Loucy (cell line): ENCODE data around the gene KRTAP10-1.

Experiments
- EZH2phosphoT487 ChIP-seq: fragments of 200-600 bp; IDR thresholded peaks from 2 replicates; pipeline ENCODE4 v1.6.1; 2018; ENCODE audit warnings: antibody characterized with exemption, mild to moderate bottlenecking, moderate library complexity, borderline replicate concordance
- TF ChIP-seq, protein P1 (sequence below): fragments of 200-600 bp; sonication (generic); conservative IDR thresholded peaks from 2 replicates; pipeline ENCODE4 v1.5.1; 2014; ENCODE audit warnings: mild to moderate bottlenecking, antibody characterized with exemption, low read length

DNA sequence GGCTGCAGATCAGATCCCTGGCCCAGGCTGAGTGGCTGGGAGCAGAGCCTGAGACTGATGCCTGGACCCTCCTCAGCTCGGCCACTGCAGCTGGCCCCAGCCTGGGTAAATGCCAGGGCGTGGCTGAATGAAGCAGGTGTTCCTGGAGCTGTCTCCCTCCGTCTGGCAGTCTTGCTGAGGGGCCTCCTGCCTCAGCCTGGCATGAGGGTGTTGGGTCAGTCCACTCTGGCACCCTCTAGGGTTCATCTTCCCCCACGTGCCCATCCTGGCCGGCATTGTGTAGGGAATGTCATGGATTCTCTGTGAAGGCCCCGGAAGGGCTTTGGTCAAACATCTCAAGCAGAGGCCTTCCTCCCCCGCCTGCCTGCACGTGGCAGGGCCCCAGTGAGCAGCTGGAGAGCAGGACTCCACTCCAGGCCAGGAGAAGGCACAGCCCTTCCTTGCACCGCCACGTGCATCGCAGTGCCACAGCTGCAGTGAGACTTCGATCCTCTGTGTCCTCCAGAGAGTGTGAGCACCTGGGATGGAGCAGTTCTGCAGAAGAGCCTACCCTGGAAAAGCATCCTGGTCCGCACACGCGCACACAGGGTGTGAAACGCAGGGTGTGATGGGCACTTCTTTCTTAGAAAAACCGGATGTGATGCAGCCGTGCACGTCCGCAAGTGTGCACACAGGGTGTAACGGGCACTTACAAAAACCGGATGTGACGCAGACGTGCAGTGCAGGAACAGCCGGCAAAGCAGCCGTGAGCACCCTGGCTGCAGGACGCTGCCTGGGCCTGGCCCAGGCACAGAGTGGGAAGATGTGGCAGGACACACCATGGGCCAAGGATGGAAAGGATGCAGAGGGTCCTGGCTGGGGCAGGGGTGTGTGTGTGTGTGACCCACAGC lies 28.9 kb upstream of the KRTAP10-1 start:
- TF ChIP-seq, protein P1, sequence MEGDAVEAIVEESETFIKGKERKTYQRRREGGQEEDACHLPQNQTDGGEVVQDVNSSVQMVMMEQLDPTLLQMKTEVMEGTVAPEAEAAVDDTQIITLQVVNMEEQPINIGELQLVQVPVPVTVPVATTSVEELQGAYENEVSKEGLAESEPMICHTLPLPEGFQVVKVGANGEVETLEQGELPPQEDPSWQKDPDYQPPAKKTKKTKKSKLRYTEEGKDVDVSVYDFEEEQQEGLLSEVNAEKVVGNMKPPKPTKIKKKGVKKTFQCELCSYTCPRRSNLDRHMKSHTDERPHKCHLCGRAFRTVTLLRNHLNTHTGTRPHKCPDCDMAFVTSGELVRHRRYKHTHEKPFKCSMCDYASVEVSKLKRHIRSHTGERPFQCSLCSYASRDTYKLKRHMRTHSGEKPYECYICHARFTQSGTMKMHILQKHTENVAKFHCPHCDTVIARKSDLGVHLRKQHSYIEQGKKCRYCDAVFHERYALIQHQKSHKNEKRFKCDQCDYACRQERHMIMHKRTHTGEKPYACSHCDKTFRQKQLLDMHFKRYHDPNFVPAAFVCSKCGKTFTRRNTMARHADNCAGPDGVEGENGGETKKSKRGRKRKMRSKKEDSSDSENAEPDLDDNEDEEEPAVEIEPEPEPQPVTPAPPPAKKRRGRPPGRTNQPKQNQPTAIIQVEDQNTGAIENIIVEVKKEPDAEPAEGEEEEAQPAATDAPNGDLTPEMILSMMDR, result no peak
- no peak for TF ChIP-seq EZH2phosphoT487
